DOHH2 (cell line): ENCODE data around the gene C16orf95.

Experiments
- H3F3A ChIP-seq: fragments of 200-600 bp; sonication (generic), shearing (Covaris generic); 2 replicates; pipeline ENCODE4 v1.6.0; 2016; ENCODE audit warnings: antibody characterized with exemption, mild to moderate bottlenecking; ENCODE audit not compliant: control insufficient read depth, insufficient read depth
- H3K27ac ChIP-seq: fragments of 200-600 bp; sonication (generic); 2 replicates; pipeline ENCODE4 v1.5.1; 2014; ENCODE audit warnings: low read depth, mild to moderate bottlenecking, low read length, moderate library complexity
- H3K27me3 ChIP-seq: fragments of 200-600 bp; sonication (generic); 2 replicates; pipeline ENCODE4 v1.6.1; 2014; ENCODE audit warnings: mild to moderate bottlenecking, low read length, mixed read lengths; ENCODE audit not compliant: control insufficient read depth
- H3K36me3 ChIP-seq: fragments of 200-600 bp; sonication (generic); 2 replicates; pipeline ENCODE4 v1.6.1; 2014; ENCODE audit warnings: mild to moderate bottlenecking, low read length, moderate library complexity, mixed read lengths; ENCODE audit not compliant: control insufficient read depth
- H3K4me1 ChIP-seq: fragments of 200-600 bp; sonication (generic); 2 replicates; pipeline ENCODE4 v1.6.1; 2014; ENCODE audit warnings: mild to moderate bottlenecking, low read length, mixed read lengths; ENCODE audit not compliant: control insufficient read depth
- H3K4me2 ChIP-seq: fragments of 200-600 bp; sonication (generic); 2 replicates; pipeline ENCODE4 v1.6.0; 2014; ENCODE audit warnings: mild to moderate bottlenecking, low read length, moderate library complexity
- H3K4me3 ChIP-seq: fragments of 200-600 bp; sonication (generic); 2 replicates; pipeline ENCODE4 v1.5.1; 2014; ENCODE audit warnings: mild to moderate bottlenecking, low read length, mixed read lengths
- H3K79me2 ChIP-seq: fragments of 200-600 bp; sonication (generic); 2 replicates; pipeline ENCODE4 v1.6.1; 2014; ENCODE audit warnings: mild to moderate bottlenecking, low read length, mixed read lengths; ENCODE audit not compliant: control insufficient read depth
- H3K9me2 ChIP-seq: fragments of 200-600 bp; sonication (generic); replicated peaks from 2 replicates; pipeline ENCODE4 v1.6.1; 2014; ENCODE audit warnings: mild to moderate bottlenecking, low read length, mixed read lengths; ENCODE audit not compliant: control insufficient read depth
- H3K9me3 ChIP-seq: fragments of 200-600 bp; sonication (generic); 2 replicates; pipeline ENCODE4 v1.6.1; 2014; ENCODE audit warnings: antibody characterized with exemption, low read length, mixed read lengths; ENCODE audit not compliant: control insufficient read depth, insufficient read depth
- H4K20me1 ChIP-seq: fragments of 200-600 bp; sonication (generic); 2 replicates; pipeline ENCODE4 v1.6.0; 2014; ENCODE audit warnings: low read depth, mild to moderate bottlenecking, antibody characterized with exemption, low read length, moderate library complexity; ENCODE audit not compliant: control insufficient read depth, insufficient read depth
- CTCF ChIP-seq: fragments of 200-600 bp; sonication (generic); IDR thresholded peaks from one replicate; pipeline ENCODE4 v1.5.1; 2014; ENCODE audit warnings: antibody characterized with exemption, mild to moderate bottlenecking, low read depth, low read length; ENCODE audit not compliant: poor library complexity, severe bottlenecking
- EZH2phosphoT487 ChIP-seq: fragments of 200-600 bp; sonication (generic); IDR thresholded peaks from 2 replicates; pipeline ENCODE4 v1.6.1; 2017; ENCODE audit warnings: borderline replicate concordance, mild to moderate bottlenecking, antibody characterized with exemption, low read length, moderate library complexity, mixed read lengths

The C16orf95 gene

GRCh38 chr16:87344165-87344930, 27.2 kb upstream of the C16orf95 start:
- H3K9me3 ChIP-seq = no peaks in the 10 kb centered on the region
- H4K20me1 ChIP-seq = no peaks in the 10 kb centered on the region
- no peak overlapping the region for H3K27ac ChIP-seq
- peaks cover 42% of the 10 kb centered on the region for H3K36me3 ChIP-seq
- peaks cover 13% of the 10 kb centered on the region for H3K4me1 ChIP-seq
- peaks cover 13% of the 10 kb centered on the region for H3K79me2 ChIP-seq
- no peaks in the 10 kb centered on the region for H3K27me3 ChIP-seq
- H3K9me2 ChIP-seq = no peaks in the 10 kb centered on the region
- TF ChIP-seq CTCF (no peak), EZH2phosphoT487 (no peak)
- H3K4me3 ChIP-seq = no peak overlapping the region
- H3F3A ChIP-seq = no peaks in the 10 kb centered on the region
- H3K4me2 ChIP-seq = no peak overlapping the region

GRCh38 chr16:87343753-87344050, 26.5 kb upstream of the C16orf95 start:
- H3K4me3 ChIP-seq = no peak overlapping the region
- no peaks in the 10 kb centered on the region for H3K27me3 ChIP-seq
- no peaks in the 10 kb centered on the region for H3F3A ChIP-seq
- H3K4me2 ChIP-seq = no peak overlapping the region
- peaks cover 10% of the 10 kb centered on the region for H3K79me2 ChIP-seq
- no peak overlapping the region for H3K27ac ChIP-seq
- H3K4me1 ChIP-seq = peaks cover 13% of the 10 kb centered on the region
- H3K9me3 ChIP-seq = no peaks in the 10 kb centered on the region
- H3K9me2 ChIP-seq = no peaks in the 10 kb centered on the region
- H3K36me3 ChIP-seq = peaks cover 47% of the 10 kb centered on the region
- no peaks in the 10 kb centered on the region for H4K20me1 ChIP-seq
- TF ChIP-seq CTCF = no peak
- no peak for TF ChIP-seq EZH2phosphoT487

- Histone ChIP-seq H3K27me3 (no peaks in the 10 kb centered on the region), H4K20me1 (no peaks in the 10 kb centered on the region), H3F3A (no peaks in the 10 kb centered on the region), H3K4me1 (peaks cover 13% of the 10 kb centered on the region), H3K4me3 (no peak overlapping the region), H3K4me2 (no peak overlapping the region), H3K36me3 (peaks cover 47% of the 10 kb centered on the region), H3K27ac (no peak overlapping the region), H3K79me2 (peaks cover 6% of the 10 kb centered on the region), H3K9me3 (no peaks in the 10 kb centered on the region), H3K9me2 (no peaks in the 10 kb centered on the region)
- no peak for TF ChIP-seq EZH2phosphoT487
- TF ChIP-seq CTCF = no peak
Measured at GRCh38 chr16:87342978-87343752, 26.0 kb upstream of the C16orf95 start.
